ENCODE measurements around the gene ZEB2.

ZEB2 gene

GRCh38 chr2:144519934-144520731 lies at the start of gene ZEB2:
TSS of gene ZEB2 (minus strand) at chr2:144520119. CDS start at chr2:144517350, 2,769 bp downstream.
- no peak for DNase-seq

- DNase-seq, result no peak
These were observed 47.8 kb upstream of the ZEB2 start for GRCh38 chr2:144567745-144568144.

- no peak for DNase-seq
These were observed 46.5 kb upstream of the ZEB2 start for GRCh38 chr2:144566448-144566847.

GRCh38 chr2:144560251-144560650 lies 40.3 kb upstream of the ZEB2 start:
- no peak for DNase-seq

- no peak for DNase-seq
These were observed 39.8 kb upstream of the ZEB2 start for GRCh38 chr2:144559681-144560080.

- DNase-seq, result no peak
These were observed 39.3 kb upstream of the ZEB2 start for GRCh38 chr2:144559242-144559641.

- no peak for DNase-seq
These were observed 34.7 kb upstream of the ZEB2 start for GRCh38 chr2:144554492-144555210.

GRCh38 chr2:144553379-144553778 lies 33.5 kb upstream of the ZEB2 start:
- DNase-seq, result no peak

- no peak for DNase-seq
These were observed 32.9 kb upstream of the ZEB2 start for GRCh38 chr2:144552821-144553220.

- no peak for DNase-seq
These were observed 31.0 kb upstream of the ZEB2 start for GRCh38 chr2:144550911-144551310.

- no peak for DNase-seq
These were observed 30.2 kb upstream of the ZEB2 start for GRCh38 chr2:144550084-144550483.

GRCh38 chr2:144548532-144549191 lies 28.7 kb upstream of the ZEB2 start:
- no peak for DNase-seq

GRCh38 chr2:144548088-144548487 lies 28.2 kb upstream of the ZEB2 start:
- no peak for DNase-seq

GRCh38 chr2:144547494-144547893 lies 27.6 kb upstream of the ZEB2 start:
- DNase-seq, result no peak

- no peak for DNase-seq
These were observed 27.0 kb upstream of the ZEB2 start for GRCh38 chr2:144546933-144547332.

GRCh38 chr2:144545787-144546186 lies 25.9 kb upstream of the ZEB2 start:
- no peak for DNase-seq

- DNase-seq, result no peak
These were observed 24.1 kb upstream of the ZEB2 start for GRCh38 chr2:144544053-144544452.

- DNase-seq, result no peak
These were observed 21.5 kb upstream of the ZEB2 start for GRCh38 chr2:144541396-144541795.

GRCh38 chr2:144539289-144539782 lies 19.4 kb upstream of the ZEB2 start:
- DNase-seq, result no peak

GRCh38 chr2:144535300-144535699 lies 15.4 kb upstream of the ZEB2 start:
- DNase-seq, result no peak

- DNase-seq, result no peak
These were observed 13.3 kb upstream of the ZEB2 start for GRCh38 chr2:144533221-144533620.

GRCh38 chr2:144530596-144530995 lies 10.7 kb upstream of the ZEB2 start:
- no peak for DNase-seq

GRCh38 chr2:144529841-144530240 lies 9.9 kb upstream of the ZEB2 start:
- no peak for DNase-seq

- no peak for DNase-seq
These were observed 8.2 kb upstream of the ZEB2 start for GRCh38 chr2:144528108-144528507.
